H9 (cell line): ENCODE measurements around the gene STK32C. TPM values are rescaled to one million over a fixed set of nuclear protein-coding genes. Genes with fewer than 3 reads are reported as not detected.
A peak's percentile ranks its signal among the peaks of the same experiment; 100 is the strongest.

Experiments used
- DNase-seq: peaks from one replicate; pipeline ENCODE4 v3.0.0-alpha.2; 2017
- H2AFZ ChIP-seq: one replicate; pipeline ENCODE4 v1.6.1; 2013; ENCODE audit warnings: mild to moderate bottlenecking, low read length, control low read depth, moderate library complexity
- H2AK5ac ChIP-seq: 2 replicates; pipeline ENCODE4 v1.6.1; 2013; ENCODE audit warnings: low read length, control low read depth, mixed read lengths; ENCODE audit not compliant: insufficient read length
- H2BK120ac ChIP-seq: one replicate; pipeline ENCODE4 v1.6.1; 2013; ENCODE audit warnings: low read depth, mild to moderate bottlenecking, low read length, control low read depth, inconsistent platforms; ENCODE audit not compliant: poor library complexity, severe bottlenecking
- H2BK12ac ChIP-seq: 2 replicates; pipeline ENCODE4 v1.6.1; 2013; ENCODE audit warnings: low read length, control low read depth, mixed read lengths, low read depth; ENCODE audit not compliant: insufficient read length
- H2BK15ac ChIP-seq: 2 replicates; pipeline ENCODE4 v1.6.1; 2013; ENCODE audit warnings: low read depth, low read length, control low read depth
- H2BK20ac ChIP-seq: one replicate; pipeline ENCODE4 v1.6.1; 2013; ENCODE audit warnings: low read depth, mild to moderate bottlenecking, low read length, control low read depth, inconsistent platforms; ENCODE audit not compliant: poor library complexity, severe bottlenecking
- H2BK5ac ChIP-seq: 2 replicates; pipeline ENCODE4 v1.6.1; 2013; ENCODE audit warnings: low read length, control low read depth, mixed read lengths; ENCODE audit not compliant: insufficient read length
- H3K14ac ChIP-seq: 2 replicates; pipeline ENCODE4 v1.6.1; 2013; ENCODE audit warnings: low read length, control low read depth; ENCODE audit not compliant: insufficient read depth
- H3K18ac ChIP-seq: 2 replicates; pipeline ENCODE4 v1.6.1; 2013; ENCODE audit warnings: low read depth, mild to moderate bottlenecking, mixed read lengths, low read length, control low read depth; ENCODE audit not compliant: insufficient read length
- H3K23ac ChIP-seq: 2 replicates; pipeline ENCODE4 v1.6.1; 2013; ENCODE audit warnings: low read length, control low read depth, mixed read lengths, low read depth; ENCODE audit not compliant: insufficient read length
- H3K23me2 ChIP-seq: 2 replicates; pipeline ENCODE4 v1.6.1; 2013; ENCODE audit warnings: low read depth, mild to moderate bottlenecking, mixed read lengths, low read length, control low read depth; ENCODE audit not compliant: insufficient read length, poor library complexity, severe bottlenecking
- H3K27ac ChIP-seq: 2 replicates; pipeline ENCODE4 v1.5.1; 2013; ENCODE audit warnings: low read length, control low read depth, mixed read lengths, low read depth; ENCODE audit not compliant: insufficient read length
- H3K27me3 ChIP-seq: 2 replicates; pipeline ENCODE4 v1.6.1; 2013; ENCODE audit warnings: low read length, control low read depth, inconsistent platforms; ENCODE audit not compliant: insufficient read depth
- H3K4ac ChIP-seq: 2 replicates; pipeline ENCODE4 v1.6.1; 2013; ENCODE audit warnings: low read depth, mild to moderate bottlenecking, control low read depth, inconsistent platforms, low read length, moderate library complexity
- H3K4me1 ChIP-seq: 2 replicates; pipeline ENCODE4 v1.6.1; 2013; ENCODE audit warnings: low read length, control low read depth, inconsistent platforms; ENCODE audit not compliant: insufficient read depth
- H3K4me2 ChIP-seq: 2 replicates; pipeline ENCODE4 v1.6.1; 2013; ENCODE audit warnings: low read length, control low read depth, mixed read lengths; ENCODE audit not compliant: insufficient read length, insufficient read depth
- H3K56ac ChIP-seq: 2 replicates; pipeline ENCODE4 v1.6.1; 2013; ENCODE audit warnings: low read depth, mild to moderate bottlenecking, mixed read lengths, low read length, control low read depth; ENCODE audit not compliant: insufficient read length
- H3K79me1 ChIP-seq: 2 replicates; pipeline ENCODE4 v1.6.1; 2013; ENCODE audit warnings: low read depth, mild to moderate bottlenecking, moderate library complexity, low read length, control low read depth, inconsistent platforms; ENCODE audit not compliant: insufficient read depth, poor library complexity, severe bottlenecking
- H3K79me2 ChIP-seq: 2 replicates; pipeline ENCODE4 v1.6.1; 2013; ENCODE audit warnings: low read length, control low read depth, inconsistent platforms; ENCODE audit not compliant: insufficient read depth
- H3K9ac ChIP-seq: 2 replicates; pipeline ENCODE4 v1.6.1; 2013; ENCODE audit warnings: low read length, control low read depth, mixed read lengths; ENCODE audit not compliant: insufficient read length; ENCODE audit errors: extremely low read depth
- H3K9me3 ChIP-seq: one replicate; pipeline ENCODE4 v1.6.1; 2013; ENCODE audit warnings: low read depth, low read length, inconsistent platforms; ENCODE audit not compliant: control insufficient read depth
- H3T11ph ChIP-seq: one replicate; pipeline ENCODE4 v1.6.1; 2013; ENCODE audit warnings: mild to moderate bottlenecking, low read length, control low read depth, inconsistent platforms
- H4K20me1 ChIP-seq: one replicate; pipeline ENCODE4 v1.6.1; 2013; ENCODE audit not compliant: control insufficient read depth, insufficient read length, insufficient read depth
- H4K5ac ChIP-seq: 2 replicates; pipeline ENCODE4 v1.6.1; 2013; ENCODE audit warnings: low read depth, mild to moderate bottlenecking, mixed read lengths, low read length, control low read depth; ENCODE audit not compliant: insufficient read length
- H4K8ac ChIP-seq: replicated peaks from 2 replicates; pipeline ENCODE4 v1.6.1; 2013; ENCODE audit warnings: low read length, control low read depth, mixed read lengths, low read depth; ENCODE audit not compliant: insufficient read length
- H4K91ac ChIP-seq: 2 replicates; pipeline ENCODE4 v1.6.1; 2013; ENCODE audit warnings: low read depth, mild to moderate bottlenecking, moderate library complexity, mixed read lengths, low read length, control low read depth; ENCODE audit not compliant: insufficient read length
- H3K27ac Mint-ChIP-seq, 3 experiments: 2 replicates in 2 of 3; 3 replicates in 1 of 3; pipeline ENCODE4 v1.8.0; 2020 to 2021; ENCODE audit warnings: mixed read lengths in 3 of 3, mild to moderate bottlenecking in 1 of 3, moderate library complexity in 1 of 3
- H3K27me3 Mint-ChIP-seq: 2 replicates; pipeline ENCODE4 v1.8.0; 2021; ENCODE audit warnings: low read depth, mild to moderate bottlenecking, moderate library complexity, mixed read lengths
- H3K36me3 Mint-ChIP-seq, 3 experiments: 2 replicates in 2 of 3; 3 replicates in 1 of 3; pipeline ENCODE4 v1.8.0; 2020 to 2021; ENCODE audit warnings: low read depth in 3 of 3, mixed read lengths in 3 of 3; ENCODE audit not compliant: insufficient read depth in 1 of 3
- H3K4me1 Mint-ChIP-seq, 2 experiments: 2 replicates each; pipeline ENCODE4 v1.8.0; 2020; ENCODE audit warnings: mixed read lengths in 2 of 2
- H3K4me3 Mint-ChIP-seq, 2 experiments: 2 replicates in 1 of 2; 3 replicates in 1 of 2; pipeline ENCODE4 v1.8.0; 2020 to 2021; ENCODE audit warnings: mild to moderate bottlenecking in 2 of 2, mixed read lengths in 2 of 2, moderate library complexity in 1 of 2
- H3K9me3 Mint-ChIP-seq, 2 experiments: 2 replicates in 1 of 2; 3 replicates in 1 of 2; pipeline ENCODE4 v1.8.0; 2020; ENCODE audit warnings: mild to moderate bottlenecking in 2 of 2, mixed read lengths in 2 of 2, moderate library complexity in 1 of 2
- CTCF ChIP-seq: fragments of 200-600 bp; sonication (generic); conservative IDR thresholded peaks from 3 replicates; pipeline ENCODE4 v1.8.0; 2021; ENCODE audit warnings: antibody characterized with exemption, mild to moderate bottlenecking
- WGBS: extraction: QIAGEN DNeasy Blood & Tissue Kit; methylation state at CpG from one replicate; pipeline ENCODE4 v1.1.7; 2013; ENCODE audit warnings: missing lambda C conversion rate, low lambda C conversion rate, mixed read lengths; ENCODE audit not compliant: insufficient read length; ENCODE audit errors: extremely low coverage; 5-methylcytosine and 5-hydroxymethylcytosine counted together
- total RNA-seq: library from RNA; stranded (reverse); gene quantifications from 2 replicates; pipeline ENCODE4 v1.2.1, GENCODE V29; 2021

Gene STK32C
- total RNA-seq, 1 experiment from 2014 or later, result 11.3 TPM

GRCh38 chr10:132308587-132309470 is 1.1 kb upstream of the STK32C start:
- H3K27ac ChIP-seq, result no peak overlapping the region
- H2BK12ac ChIP-seq, result no peak overlapping the region
- H3K79me1 ChIP-seq, result no peaks in the 10 kb centered on the region
- H3K27me3 ChIP-seq, result peaks cover 16% of the 10 kb centered on the region; the same call in 1 of the 2 replicates
- H3K4me3 Mint-ChIP-seq, result peak overlapping the region; percentile 61 to 76
- no peak overlapping the region for H2BK15ac ChIP-seq
- H3K9me3 ChIP-seq, result peaks cover 8% of the 10 kb centered on the region
- DNase-seq, result peak; percentile 61
- no peak overlapping the region for H2BK5ac ChIP-seq
- H3T11ph ChIP-seq, result no peak overlapping the region
- H3K27ac Mint-ChIP-seq, result no peak overlapping the region
- H3K14ac ChIP-seq, result no peak overlapping the region; the same call in 1 of the 2 replicates
- peaks cover 11 to 17% (median 11%) of the 10 kb centered on the region in 3 experiments for H3K36me3 Mint-ChIP-seq
- H3K9me3 Mint-ChIP-seq, result peaks cover 14 to 17% of the 10 kb centered on the region in 2 experiments
- H4K5ac ChIP-seq, result no peak overlapping the region
- no peak overlapping the region for H4K8ac ChIP-seq
- no peak overlapping the region for H2AFZ ChIP-seq
- peak overlapping the region; percentile 53 for H3K4me2 ChIP-seq
- TF ChIP-seq CTCF, result no peak
- H3K4me1 Mint-ChIP-seq, result peaks cover 11 to 13% of the 10 kb centered on the region in 2 experiments
- no peak overlapping the region for H3K56ac ChIP-seq
- WGBS, result no CpG with 5 or more reads among the region's 61 CpGs
- H2AK5ac ChIP-seq, result no peak overlapping the region
- H3K18ac ChIP-seq, result no peak overlapping the region
- H3K4ac ChIP-seq, result no peak overlapping the region
- no peaks in the 10 kb centered on the region for H3K4me1 ChIP-seq
- no peak overlapping the region for H3K23ac ChIP-seq
- no peaks in the 10 kb centered on the region for H3K79me2 ChIP-seq
- no peak overlapping the region for H2BK120ac ChIP-seq
- peaks cover 11% of the 10 kb centered on the region for H3K23me2 ChIP-seq
- H2BK20ac ChIP-seq, result no peak overlapping the region
- no peak overlapping the region for H3K9ac ChIP-seq
- peaks cover 76% of the 10 kb centered on the region for H3K27me3 Mint-ChIP-seq
- peaks cover 4% of the 10 kb centered on the region for H4K20me1 ChIP-seq
- H4K91ac ChIP-seq, result no peak overlapping the region
